H9 (cell line): ENCODE data around the gene SURF1. TPM values are rescaled to one million over a fixed set of nuclear protein-coding genes. Genes with fewer than 3 reads are reported as not detected.

Experiments used
- DNase-seq: peaks from one replicate; pipeline ENCODE4 v3.0.0-alpha.2; 2017
- H2AFZ ChIP-seq: one replicate; pipeline ENCODE4 v1.6.1; 2013; ENCODE audit warnings: mild to moderate bottlenecking, low read length, control low read depth, moderate library complexity
- H2AK5ac ChIP-seq: 2 replicates; pipeline ENCODE4 v1.6.1; 2013; ENCODE audit warnings: low read length, control low read depth, mixed read lengths; ENCODE audit not compliant: insufficient read length
- H2BK120ac ChIP-seq: one replicate; pipeline ENCODE4 v1.6.1; 2013; ENCODE audit warnings: low read depth, mild to moderate bottlenecking, low read length, control low read depth, inconsistent platforms; ENCODE audit not compliant: poor library complexity, severe bottlenecking
- H2BK12ac ChIP-seq: 2 replicates; pipeline ENCODE4 v1.6.1; 2013; ENCODE audit warnings: low read length, control low read depth, mixed read lengths, low read depth; ENCODE audit not compliant: insufficient read length
- H2BK15ac ChIP-seq: 2 replicates; pipeline ENCODE4 v1.6.1; 2013; ENCODE audit warnings: low read depth, low read length, control low read depth
- H2BK20ac ChIP-seq: one replicate; pipeline ENCODE4 v1.6.1; 2013; ENCODE audit warnings: low read depth, mild to moderate bottlenecking, low read length, control low read depth, inconsistent platforms; ENCODE audit not compliant: poor library complexity, severe bottlenecking
- H2BK5ac ChIP-seq: 2 replicates; pipeline ENCODE4 v1.6.1; 2013; ENCODE audit warnings: low read length, control low read depth, mixed read lengths; ENCODE audit not compliant: insufficient read length
- H3K14ac ChIP-seq: 2 replicates; pipeline ENCODE4 v1.6.1; 2013; ENCODE audit warnings: low read length, control low read depth; ENCODE audit not compliant: insufficient read depth
- H3K18ac ChIP-seq: 2 replicates; pipeline ENCODE4 v1.6.1; 2013; ENCODE audit warnings: low read depth, mild to moderate bottlenecking, mixed read lengths, low read length, control low read depth; ENCODE audit not compliant: insufficient read length
- H3K23ac ChIP-seq: 2 replicates; pipeline ENCODE4 v1.6.1; 2013; ENCODE audit warnings: low read length, control low read depth, mixed read lengths, low read depth; ENCODE audit not compliant: insufficient read length
- H3K23me2 ChIP-seq: 2 replicates; pipeline ENCODE4 v1.6.1; 2013; ENCODE audit warnings: low read depth, mild to moderate bottlenecking, mixed read lengths, low read length, control low read depth; ENCODE audit not compliant: insufficient read length, poor library complexity, severe bottlenecking
- H3K27ac ChIP-seq: 2 replicates; pipeline ENCODE4 v1.5.1; 2013; ENCODE audit warnings: low read length, control low read depth, mixed read lengths, low read depth; ENCODE audit not compliant: insufficient read length
- H3K27me3 ChIP-seq: 2 replicates; pipeline ENCODE4 v1.6.1; 2013; ENCODE audit warnings: low read length, control low read depth, inconsistent platforms; ENCODE audit not compliant: insufficient read depth
- H3K4ac ChIP-seq: 2 replicates; pipeline ENCODE4 v1.6.1; 2013; ENCODE audit warnings: low read depth, mild to moderate bottlenecking, control low read depth, inconsistent platforms, low read length, moderate library complexity
- H3K4me1 ChIP-seq: 2 replicates; pipeline ENCODE4 v1.6.1; 2013; ENCODE audit warnings: low read length, control low read depth, inconsistent platforms; ENCODE audit not compliant: insufficient read depth
- H3K4me2 ChIP-seq: 2 replicates; pipeline ENCODE4 v1.6.1; 2013; ENCODE audit warnings: low read length, control low read depth, mixed read lengths; ENCODE audit not compliant: insufficient read length, insufficient read depth
- H3K56ac ChIP-seq: 2 replicates; pipeline ENCODE4 v1.6.1; 2013; ENCODE audit warnings: low read depth, mild to moderate bottlenecking, mixed read lengths, low read length, control low read depth; ENCODE audit not compliant: insufficient read length
- H3K79me1 ChIP-seq: 2 replicates; pipeline ENCODE4 v1.6.1; 2013; ENCODE audit warnings: low read depth, mild to moderate bottlenecking, moderate library complexity, low read length, control low read depth, inconsistent platforms; ENCODE audit not compliant: insufficient read depth, poor library complexity, severe bottlenecking
- H3K79me2 ChIP-seq: 2 replicates; pipeline ENCODE4 v1.6.1; 2013; ENCODE audit warnings: low read length, control low read depth, inconsistent platforms; ENCODE audit not compliant: insufficient read depth
- H3K9ac ChIP-seq: 2 replicates; pipeline ENCODE4 v1.6.1; 2013; ENCODE audit warnings: low read length, control low read depth, mixed read lengths; ENCODE audit not compliant: insufficient read length; ENCODE audit errors: extremely low read depth
- H3K9me3 ChIP-seq: one replicate; pipeline ENCODE4 v1.6.1; 2013; ENCODE audit warnings: low read depth, low read length, inconsistent platforms; ENCODE audit not compliant: control insufficient read depth
- H3T11ph ChIP-seq: one replicate; pipeline ENCODE4 v1.6.1; 2013; ENCODE audit warnings: mild to moderate bottlenecking, low read length, control low read depth, inconsistent platforms
- H4K20me1 ChIP-seq: one replicate; pipeline ENCODE4 v1.6.1; 2013; ENCODE audit not compliant: control insufficient read depth, insufficient read length, insufficient read depth
- H4K5ac ChIP-seq: 2 replicates; pipeline ENCODE4 v1.6.1; 2013; ENCODE audit warnings: low read depth, mild to moderate bottlenecking, mixed read lengths, low read length, control low read depth; ENCODE audit not compliant: insufficient read length
- H4K8ac ChIP-seq: replicated peaks from 2 replicates; pipeline ENCODE4 v1.6.1; 2013; ENCODE audit warnings: low read length, control low read depth, mixed read lengths, low read depth; ENCODE audit not compliant: insufficient read length
- H4K91ac ChIP-seq: 2 replicates; pipeline ENCODE4 v1.6.1; 2013; ENCODE audit warnings: low read depth, mild to moderate bottlenecking, moderate library complexity, mixed read lengths, low read length, control low read depth; ENCODE audit not compliant: insufficient read length
- H3K27ac Mint-ChIP-seq, 3 experiments: 2 replicates in 2 of 3; 3 replicates in 1 of 3; pipeline ENCODE4 v1.8.0; 2020 to 2021; ENCODE audit warnings: mixed read lengths in 3 of 3, mild to moderate bottlenecking in 1 of 3, moderate library complexity in 1 of 3
- H3K27me3 Mint-ChIP-seq: 2 replicates; pipeline ENCODE4 v1.8.0; 2021; ENCODE audit warnings: low read depth, mild to moderate bottlenecking, moderate library complexity, mixed read lengths
- H3K36me3 Mint-ChIP-seq, 3 experiments: 2 replicates in 2 of 3; 3 replicates in 1 of 3; pipeline ENCODE4 v1.8.0; 2020 to 2021; ENCODE audit warnings: low read depth in 3 of 3, mixed read lengths in 3 of 3; ENCODE audit not compliant: insufficient read depth in 1 of 3
- H3K4me1 Mint-ChIP-seq, 2 experiments: 2 replicates each; pipeline ENCODE4 v1.8.0; 2020; ENCODE audit warnings: mixed read lengths in 2 of 2
- H3K4me3 Mint-ChIP-seq, 2 experiments: 2 replicates in 1 of 2; 3 replicates in 1 of 2; pipeline ENCODE4 v1.8.0; 2020 to 2021; ENCODE audit warnings: mild to moderate bottlenecking in 2 of 2, mixed read lengths in 2 of 2, moderate library complexity in 1 of 2
- H3K9me3 Mint-ChIP-seq, 2 experiments: 2 replicates in 1 of 2; 3 replicates in 1 of 2; pipeline ENCODE4 v1.8.0; 2020; ENCODE audit warnings: mild to moderate bottlenecking in 2 of 2, mixed read lengths in 2 of 2, moderate library complexity in 1 of 2
- WGBS: extraction: QIAGEN DNeasy Blood & Tissue Kit; methylation state at CpG from one replicate; pipeline ENCODE4 v1.1.7; 2013; ENCODE audit warnings: missing lambda C conversion rate, low lambda C conversion rate, mixed read lengths; ENCODE audit not compliant: insufficient read length; ENCODE audit errors: extremely low coverage; 5-methylcytosine and 5-hydroxymethylcytosine counted together
- total RNA-seq: library from RNA; stranded (reverse); gene quantifications from 2 replicates; pipeline ENCODE4 v1.2.1, GENCODE V29; 2021
- TF ChIP-seq, protein P1 (sequence below): fragments of 200-600 bp; sonication (generic); conservative IDR thresholded peaks from 3 replicates; pipeline ENCODE4 v1.8.0; 2021; ENCODE audit warnings: antibody characterized with exemption, mild to moderate bottlenecking

The SURF1 gene
- total RNA-seq, 1 experiment from 2014 or later, result 43.3 TPM

DNA sequence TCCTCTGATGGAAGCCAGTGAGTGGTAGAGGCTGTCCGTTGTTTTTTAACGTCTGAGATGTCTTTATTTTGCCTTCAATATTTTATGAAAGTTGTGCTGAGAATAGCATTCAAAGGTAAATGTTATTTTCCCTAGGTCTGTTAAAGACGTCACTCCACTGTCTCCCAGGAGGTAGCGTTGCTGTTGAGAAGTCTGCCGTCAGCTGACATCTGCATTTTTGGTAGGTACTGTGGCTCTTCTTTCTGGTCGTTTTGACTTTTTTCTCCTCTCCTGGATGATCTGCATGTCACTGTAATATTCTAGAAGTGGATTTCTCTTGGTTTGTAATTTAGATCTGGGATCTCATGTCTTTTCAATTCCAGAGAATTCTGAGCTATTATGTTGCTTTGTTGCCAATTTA, 46.7 kb downstream of the SURF1 start:
- Histone ChIP-seq H3K23ac (no peak overlapping the region), H2AK5ac (no peak overlapping the region)
- H3K4me1 Mint-ChIP-seq, result no peaks in the 10 kb centered on the region

More for the DNA sequence above, 46.7 kb downstream of the SURF1 start:
- Histone ChIP-seq H2BK12ac (no peak overlapping the region), H3K4me1 (no peaks in the 10 kb centered on the region), H3K4me2 (no peak overlapping the region), H2BK15ac (no peak overlapping the region), H4K8ac (no peak overlapping the region), H3K56ac (no peak overlapping the region), H3K27ac (no peak overlapping the region), H4K20me1 (no peaks in the 10 kb centered on the region), H2BK20ac (no peak overlapping the region), H3K79me2 (no peaks in the 10 kb centered on the region), H3K9me3 (no peaks in the 10 kb centered on the region), H3K4ac (no peak overlapping the region), H3K23me2 (no peaks in the 10 kb centered on the region), H3K27me3 (no peaks in the 10 kb centered on the region), H3K18ac (no peak overlapping the region), H4K5ac (no peak overlapping the region), H3K9ac (no peak overlapping the region), H3K14ac (no peak overlapping the region), H3T11ph (no peak overlapping the region), H2BK120ac (no peak overlapping the region), H3K79me1 (no peaks in the 10 kb centered on the region), H4K91ac (no peak overlapping the region), H2BK5ac (no peak overlapping the region), H2AFZ (no peak overlapping the region)
- peaks cover 10 to 12% of the 10 kb centered on the region in 2 experiments for H3K9me3 Mint-ChIP-seq
- peaks cover 38% of the 10 kb centered on the region for H3K27me3 Mint-ChIP-seq
- TF ChIP-seq, protein P1, sequence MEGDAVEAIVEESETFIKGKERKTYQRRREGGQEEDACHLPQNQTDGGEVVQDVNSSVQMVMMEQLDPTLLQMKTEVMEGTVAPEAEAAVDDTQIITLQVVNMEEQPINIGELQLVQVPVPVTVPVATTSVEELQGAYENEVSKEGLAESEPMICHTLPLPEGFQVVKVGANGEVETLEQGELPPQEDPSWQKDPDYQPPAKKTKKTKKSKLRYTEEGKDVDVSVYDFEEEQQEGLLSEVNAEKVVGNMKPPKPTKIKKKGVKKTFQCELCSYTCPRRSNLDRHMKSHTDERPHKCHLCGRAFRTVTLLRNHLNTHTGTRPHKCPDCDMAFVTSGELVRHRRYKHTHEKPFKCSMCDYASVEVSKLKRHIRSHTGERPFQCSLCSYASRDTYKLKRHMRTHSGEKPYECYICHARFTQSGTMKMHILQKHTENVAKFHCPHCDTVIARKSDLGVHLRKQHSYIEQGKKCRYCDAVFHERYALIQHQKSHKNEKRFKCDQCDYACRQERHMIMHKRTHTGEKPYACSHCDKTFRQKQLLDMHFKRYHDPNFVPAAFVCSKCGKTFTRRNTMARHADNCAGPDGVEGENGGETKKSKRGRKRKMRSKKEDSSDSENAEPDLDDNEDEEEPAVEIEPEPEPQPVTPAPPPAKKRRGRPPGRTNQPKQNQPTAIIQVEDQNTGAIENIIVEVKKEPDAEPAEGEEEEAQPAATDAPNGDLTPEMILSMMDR, result no peak
- no peak overlapping the region for H3K4me3 Mint-ChIP-seq
- H3K36me3 Mint-ChIP-seq, result peaks cover 9 to 10% (median 9%) of the 10 kb centered on the region in 3 experiments; a peak in 6 of 7 replicates
- no peak overlapping the region; a peak in 1 of 7 replicates for H3K27ac Mint-ChIP-seq
- DNase-seq, result no peak
- WGBS, result no CpG with 5 or more reads among the region's 6 CpGs
